Stimulated activated CD4-positive, alpha-beta T cell treated with anti-CD3 and anti-CD28 coated beads, Interleukin-2, amount 100 ng/mL, for 24 hours (primary cell): ENCODE results near the gene PAX3.

ENCODE experiments used
- DNase-seq, 2 donors: peaks; one replicate each; pipeline ENCODE4 v3.0.0-alpha.2; 2020

PAX3 gene

DNA sequence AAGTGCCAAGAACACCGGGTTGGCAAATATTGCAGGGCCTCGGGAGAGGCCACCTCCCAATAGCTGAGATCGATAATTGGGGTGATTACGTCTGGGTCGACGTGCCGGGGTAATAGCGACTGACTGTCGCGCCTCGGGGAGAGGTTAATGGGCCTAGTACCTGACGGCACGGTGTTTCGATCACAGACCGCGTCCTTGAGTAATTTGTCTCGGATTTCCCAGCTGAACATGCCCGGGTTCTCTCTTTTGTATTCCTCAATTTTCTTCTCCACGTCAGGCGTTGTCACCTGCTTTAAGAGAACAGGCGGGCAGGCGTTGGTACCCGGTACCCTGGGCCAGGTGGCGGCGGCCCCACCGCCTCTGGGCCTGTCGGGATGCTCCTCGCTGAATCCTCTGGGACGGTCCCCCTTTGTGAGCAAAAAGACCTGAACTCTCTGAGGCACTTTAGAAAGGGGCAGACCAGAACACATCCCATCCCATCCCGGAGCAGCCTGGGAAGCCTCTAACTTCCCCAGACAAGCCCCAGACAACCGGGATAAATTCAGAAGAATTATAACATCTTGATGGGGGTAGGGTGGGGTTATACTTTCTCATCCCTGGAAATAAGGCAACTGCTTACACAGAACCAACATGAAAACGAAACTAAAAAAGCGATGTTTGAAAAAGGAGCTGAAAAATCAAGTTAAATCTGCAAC, 3.3 kb downstream of the PAX3 start:
- no peak for DNase-seq

DNA sequence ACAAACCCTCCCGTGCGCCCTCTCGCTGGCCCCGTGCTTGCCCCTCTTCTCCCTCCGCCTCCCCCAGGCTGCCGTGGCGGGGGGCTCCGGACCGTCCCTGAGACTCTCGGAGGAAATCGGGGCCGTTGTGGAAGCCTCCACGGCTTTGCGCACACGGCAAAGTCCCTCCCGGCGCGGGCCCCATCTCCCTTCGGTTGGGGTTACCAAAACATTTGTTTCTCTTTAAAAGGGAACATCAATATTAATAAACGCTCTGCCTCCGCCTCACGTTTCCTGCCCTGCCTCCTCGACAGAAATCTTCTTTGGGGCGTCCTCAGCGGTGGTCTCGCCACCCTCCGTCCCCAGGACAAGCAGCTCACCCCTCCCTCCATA, 3.8 kb downstream of the PAX3 start:
- DNase-seq = no peak

DNA sequence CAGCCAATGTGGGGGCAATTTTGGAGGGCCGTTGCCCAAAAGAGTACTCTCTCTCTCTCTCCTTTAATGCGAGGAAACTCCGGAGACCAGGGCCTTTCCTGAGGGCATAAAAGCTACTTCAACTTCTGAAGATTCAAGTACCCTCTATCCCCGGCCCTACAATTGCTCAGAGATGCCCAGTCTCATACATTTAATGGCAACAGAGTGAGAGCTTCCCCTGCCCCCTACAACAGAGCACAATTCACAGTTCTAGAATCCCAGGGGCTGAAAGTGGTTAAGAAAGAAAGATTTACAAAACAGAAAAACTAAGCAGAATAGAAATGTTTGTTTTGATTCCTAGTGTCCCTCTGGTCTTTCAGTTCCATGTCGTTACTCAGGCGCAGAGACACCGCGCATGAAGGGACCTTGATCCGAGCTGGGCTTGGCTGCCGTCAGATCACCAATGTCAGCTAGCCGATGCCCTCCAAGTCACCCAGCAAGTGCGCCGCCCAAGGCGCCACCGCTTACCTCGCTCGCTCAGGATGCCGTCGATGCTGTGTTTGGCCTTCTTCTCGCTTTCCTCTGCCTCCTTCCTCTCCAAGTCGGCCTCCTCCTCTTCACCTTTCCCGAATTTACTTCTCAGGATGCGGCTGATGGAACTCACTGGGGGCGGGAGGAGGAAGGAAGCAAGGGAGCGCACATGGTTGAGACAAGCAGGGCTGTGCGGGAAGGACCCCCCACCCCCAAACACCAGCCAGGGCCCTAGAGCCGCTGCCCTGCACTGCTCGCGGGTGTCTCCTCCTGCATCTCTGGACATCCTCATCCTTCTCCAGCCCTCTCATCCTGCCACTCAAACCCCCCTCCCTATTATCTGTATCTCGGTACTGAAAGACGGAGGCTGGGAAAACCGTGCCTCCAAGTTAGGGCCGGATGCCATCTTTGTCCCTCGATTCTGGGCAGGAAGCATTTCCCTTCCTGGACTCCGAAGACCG, 4.9 kb downstream of the PAX3 start:
- DNase-seq = no peak

DNA sequence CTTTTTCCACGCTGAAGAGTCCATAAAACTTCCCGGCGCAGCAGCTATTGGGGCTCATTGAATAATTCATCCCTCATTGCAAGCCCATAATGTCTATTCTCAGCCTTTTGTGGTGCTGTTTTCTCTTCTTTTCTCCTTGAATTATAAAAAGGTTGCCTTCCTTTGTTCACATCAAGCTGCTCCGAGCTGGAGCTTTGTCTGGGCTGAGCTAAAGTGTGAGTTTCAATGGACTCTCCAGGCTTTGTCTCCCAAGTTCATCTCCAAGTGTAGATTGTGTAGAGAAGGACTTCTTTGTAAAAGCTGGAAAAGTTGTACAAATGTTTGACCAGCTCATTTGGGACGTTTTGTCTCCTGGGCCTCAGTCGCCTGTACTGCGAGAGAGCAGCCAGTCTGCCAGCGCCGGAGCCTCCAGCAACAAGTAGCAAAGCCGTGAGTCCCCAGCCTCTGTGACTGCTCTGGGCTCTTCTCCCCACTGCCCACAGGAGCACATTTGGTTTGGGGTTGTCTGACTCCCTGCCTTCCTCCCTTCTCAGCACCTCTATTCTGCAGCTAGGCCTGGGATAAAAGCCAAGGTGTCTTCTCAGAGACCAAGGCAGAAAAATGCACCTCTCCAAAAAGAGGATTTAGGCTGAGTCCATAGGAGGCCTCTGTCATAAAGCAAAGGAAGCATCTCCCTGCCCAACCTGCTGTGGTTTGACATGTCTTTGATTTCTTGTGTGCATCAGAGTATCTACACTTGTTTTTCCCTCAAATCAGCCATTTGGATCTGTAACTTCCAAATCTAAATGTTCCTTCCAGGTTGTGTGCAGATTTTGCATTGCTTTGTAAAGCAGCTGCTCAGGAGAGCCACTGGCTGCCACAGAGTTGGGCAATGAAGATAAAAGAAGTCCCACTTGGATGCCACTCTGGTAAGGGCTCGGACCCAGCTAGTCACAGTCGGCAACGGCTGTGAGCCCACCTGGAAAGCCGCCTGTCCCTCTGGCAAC, 6.4 kb downstream of the PAX3 start:
- DNase-seq = no peak

DNA sequence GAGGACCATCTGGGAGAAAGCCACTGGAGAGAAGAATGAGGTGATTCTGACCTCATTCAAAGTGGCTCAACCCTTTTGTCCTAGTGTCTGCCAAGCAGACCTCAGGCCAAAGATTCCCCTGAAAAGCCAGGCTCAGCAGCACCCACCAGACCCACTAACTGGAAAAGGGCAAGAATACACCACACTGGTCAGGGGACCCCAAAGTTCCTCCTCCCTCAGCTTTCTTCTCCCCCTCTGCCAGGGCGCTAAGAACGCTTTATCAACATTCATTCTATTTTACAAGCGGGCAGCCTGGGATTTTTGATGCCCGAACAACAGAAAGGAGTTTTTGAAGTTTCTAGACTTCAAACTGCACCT, 7.3 kb downstream of the PAX3 start:
- DNase-seq = no peak

DNA sequence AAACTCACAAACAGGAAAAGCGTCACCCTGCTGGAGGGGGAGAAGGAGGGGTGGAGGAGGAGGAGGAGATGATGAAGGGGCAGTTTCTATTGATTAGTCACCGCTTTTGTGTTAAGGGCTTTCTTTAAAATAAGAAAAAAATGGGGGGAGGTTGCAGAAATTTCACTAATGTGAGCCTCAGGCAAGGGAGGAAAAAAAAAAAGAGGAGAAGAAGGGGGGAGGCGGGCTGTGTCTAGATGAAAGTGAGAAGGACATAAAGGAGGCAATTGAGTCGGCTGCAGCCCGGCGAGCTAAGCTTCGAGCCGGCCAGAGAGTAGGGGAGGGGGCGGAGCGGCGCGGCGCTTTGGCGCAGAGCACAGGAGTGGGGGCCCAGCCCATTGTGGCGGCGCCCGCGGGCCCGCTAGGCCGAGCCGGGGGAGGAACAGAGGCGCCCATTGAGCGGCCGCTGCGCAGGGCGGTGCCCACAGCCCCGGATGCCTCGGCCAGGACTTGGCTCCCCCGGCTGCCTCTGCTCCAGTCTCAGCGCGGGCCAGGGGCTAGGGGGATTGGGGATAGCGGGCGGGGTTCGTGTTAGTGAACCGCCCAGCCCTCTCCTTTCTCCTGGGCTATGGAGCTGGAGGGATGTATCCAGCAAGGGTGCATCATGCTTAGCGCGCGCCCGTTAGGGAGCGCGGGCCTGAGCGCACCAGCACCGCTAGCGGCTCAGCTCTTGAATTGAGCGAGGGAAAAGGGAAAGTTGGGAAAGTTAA, 7.9 kb downstream of the PAX3 start:
- DNase-seq = no peak

DNA sequence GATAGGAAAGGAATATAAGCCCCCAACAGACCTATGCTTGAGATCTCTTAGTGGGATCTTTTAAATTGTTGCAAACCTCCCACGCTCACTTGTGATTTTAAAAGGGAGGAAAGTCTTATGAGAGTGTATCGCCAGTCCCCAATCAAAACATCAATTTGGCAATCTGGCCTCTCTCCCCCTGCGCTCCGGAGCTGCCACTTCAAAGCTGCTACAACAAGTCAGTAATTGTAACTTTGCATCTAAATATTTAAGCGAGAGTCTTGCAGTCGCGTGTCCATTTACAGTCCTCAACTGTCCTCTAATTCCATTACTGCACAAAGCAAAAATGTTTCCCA, 8.4 kb downstream of the PAX3 start:
- no peak for DNase-seq

DNA sequence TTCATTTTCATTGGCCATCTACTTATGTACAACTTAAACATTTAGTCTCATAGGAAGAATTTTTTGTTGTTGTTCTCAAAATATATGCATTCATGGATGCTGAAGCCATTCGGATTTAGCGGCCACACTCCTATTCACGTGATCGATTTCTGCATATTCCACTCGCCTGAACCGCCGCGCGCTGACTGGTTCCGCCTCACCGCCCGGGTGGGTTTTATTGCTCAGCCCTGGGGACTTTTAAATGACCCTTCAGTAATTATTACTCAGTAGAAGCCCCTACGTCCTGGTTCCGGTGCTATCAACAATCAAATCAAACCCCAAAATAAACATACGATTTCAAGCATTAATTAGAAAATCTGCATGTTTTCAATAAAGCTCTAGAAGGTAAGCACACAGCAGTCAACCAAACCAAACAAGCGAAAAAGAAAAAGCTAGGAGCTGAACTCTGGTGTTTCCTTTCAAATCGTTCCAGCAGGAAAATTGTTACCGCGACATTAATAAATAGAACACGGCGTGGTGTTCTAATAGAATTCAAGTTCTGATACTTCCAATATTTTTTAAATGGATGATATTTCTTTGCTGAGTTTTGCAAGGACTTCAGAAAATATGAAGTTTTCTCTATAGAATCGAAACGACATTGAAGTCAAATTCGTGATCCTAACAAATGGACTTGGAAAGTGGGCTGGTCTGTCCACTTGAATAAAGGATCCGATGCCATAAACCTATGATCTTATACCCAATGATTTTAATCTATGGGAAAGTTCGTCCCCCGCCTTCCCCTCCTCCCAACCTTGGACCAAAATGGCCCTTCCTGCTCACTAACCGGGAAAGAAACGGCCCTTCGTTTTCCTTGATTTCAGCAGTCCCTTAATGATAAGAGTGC, 9.3 kb downstream of the PAX3 start:
- DNase-seq = no peak

DNA sequence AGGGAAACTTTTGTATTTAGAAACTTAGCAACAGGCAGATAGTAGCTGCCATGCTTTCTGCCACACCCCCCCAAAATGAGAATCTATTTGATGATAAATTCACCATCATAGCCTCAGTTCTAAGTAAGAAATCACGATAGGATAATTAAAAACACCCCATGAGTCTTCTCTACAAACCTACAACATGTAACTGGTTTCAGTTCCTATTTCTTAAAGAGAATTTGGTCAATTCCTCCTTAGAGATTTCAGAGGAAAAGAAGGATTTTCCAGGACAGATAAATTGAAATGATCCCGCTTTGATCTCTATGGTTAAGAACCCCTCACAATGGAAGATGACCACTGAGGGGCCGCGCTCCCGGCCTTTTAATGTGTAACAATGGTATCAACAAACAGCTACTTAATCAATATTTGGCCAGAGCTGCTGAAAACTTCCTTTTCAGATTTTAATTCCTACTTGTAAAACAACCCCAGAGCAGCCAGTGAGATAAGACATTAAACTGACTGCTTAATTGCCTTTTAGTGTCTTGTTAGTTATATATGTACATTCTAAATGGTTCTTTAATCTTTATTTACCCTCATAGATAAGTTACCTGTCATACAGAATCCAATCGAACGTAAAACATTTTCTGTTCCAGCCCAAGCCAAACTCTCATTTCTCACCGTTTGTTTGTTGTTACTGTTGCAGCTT, 10.1 kb downstream of the PAX3 start:
- no peak for DNase-seq

DNA sequence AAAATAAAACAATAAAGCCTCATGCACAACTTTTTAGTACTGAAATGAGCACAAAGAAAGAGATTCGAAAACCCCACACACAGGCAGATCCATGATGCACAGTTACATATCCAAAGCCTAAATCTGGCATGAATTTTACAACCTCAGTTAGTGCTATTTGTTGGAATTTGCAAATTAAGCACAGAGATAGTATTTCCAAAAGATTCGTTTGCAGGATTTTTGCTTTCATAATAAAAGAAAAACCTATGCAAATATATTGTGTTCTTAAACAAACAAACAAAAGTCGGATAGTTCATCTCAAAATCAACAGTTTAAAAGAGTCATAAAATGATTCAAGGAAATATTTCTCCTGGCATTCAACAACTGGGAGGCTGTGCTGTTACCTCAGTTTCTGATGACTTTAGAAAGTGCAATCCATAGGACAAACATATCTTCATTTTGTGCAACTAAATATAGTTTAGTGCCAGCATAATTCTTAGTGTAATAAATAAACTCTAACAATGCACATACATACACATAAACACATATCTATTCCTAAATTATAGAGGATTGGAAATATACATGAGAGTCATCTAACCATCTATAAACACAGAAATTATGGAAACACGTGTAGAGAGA, 10.8 kb downstream of the PAX3 start:
- DNase-seq = no peak

DNA sequence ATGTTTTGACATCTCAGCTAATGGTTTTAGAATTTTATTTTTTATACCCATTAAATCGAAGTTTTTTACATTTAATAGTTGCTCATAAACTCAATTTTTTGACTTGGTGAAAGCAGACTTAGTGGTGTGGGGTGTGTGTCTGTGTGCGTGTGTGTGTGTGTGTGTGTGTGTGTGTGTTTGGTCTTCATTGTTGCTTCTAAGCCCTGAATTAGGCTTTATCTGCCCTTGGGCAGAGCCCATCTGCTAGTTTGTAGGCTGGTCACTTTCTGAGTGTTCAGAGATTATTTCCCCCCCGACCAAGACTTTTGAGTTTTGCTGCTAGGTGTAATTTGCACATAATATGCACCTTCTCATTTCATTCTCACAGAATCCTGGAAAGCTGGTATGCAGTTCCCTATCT, 14.3 kb downstream of the PAX3 start:
- no peak for DNase-seq

DNA sequence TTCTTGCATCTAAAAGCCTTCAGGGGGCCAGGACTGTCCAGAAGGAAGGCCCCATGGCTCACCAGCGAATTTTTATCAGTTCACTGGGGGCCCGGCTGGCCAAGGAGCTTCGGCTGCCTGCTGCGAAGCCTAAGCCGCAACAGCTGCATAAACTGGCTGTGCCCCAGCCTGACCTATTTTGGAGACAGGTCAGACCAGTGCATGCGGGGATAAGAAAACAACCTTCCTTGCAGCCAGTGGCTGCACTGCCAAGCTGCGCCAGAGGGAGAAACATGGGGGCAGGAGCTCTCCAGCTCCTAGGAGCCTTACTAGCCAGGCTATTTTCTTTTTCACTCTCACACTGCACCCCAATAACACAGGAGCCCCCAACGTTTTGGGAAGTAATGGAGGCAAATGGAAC, 15.2 kb downstream of the PAX3 start:
- DNase-seq = no peak

DNA sequence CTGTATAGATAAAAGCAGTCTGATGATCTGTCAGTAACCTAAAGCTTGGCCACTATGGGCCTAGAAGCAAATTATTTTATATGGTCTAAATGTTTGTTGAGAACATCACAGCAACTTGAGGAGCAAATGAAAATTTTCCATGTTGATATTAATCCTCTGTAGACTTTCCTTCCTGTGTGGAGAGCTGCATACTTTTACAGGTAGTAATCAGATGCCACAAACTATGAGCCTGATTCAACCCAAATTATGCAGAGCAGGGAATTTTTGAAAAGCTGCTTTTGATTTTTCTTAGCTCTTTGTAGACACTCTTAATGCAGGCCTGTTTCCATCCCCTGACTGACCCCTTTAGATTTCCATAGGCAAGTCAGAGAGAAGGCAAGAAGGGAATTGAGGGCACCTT, 17.3 kb downstream of the PAX3 start:
- DNase-seq = no peak

DNA sequence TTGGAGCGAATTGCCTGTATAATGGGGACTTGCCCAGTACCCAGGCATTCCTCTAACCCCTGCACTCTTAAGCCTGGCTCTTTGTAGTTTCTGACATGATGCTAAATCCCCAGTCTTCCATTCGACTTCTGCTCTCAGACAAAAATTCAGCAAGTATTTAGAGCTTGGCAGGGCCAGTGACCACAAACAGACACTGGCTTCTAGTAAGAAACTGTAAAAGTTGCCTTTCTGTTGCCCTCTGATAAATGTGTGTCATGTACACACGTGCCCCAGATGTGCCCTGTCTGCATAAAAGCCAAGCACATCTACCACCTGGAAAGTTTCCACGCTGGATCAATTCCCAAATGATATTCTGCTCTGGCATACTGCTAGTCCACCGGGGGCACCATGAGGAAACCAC, 18.0 kb downstream of the PAX3 start:
- no peak for DNase-seq

DNA sequence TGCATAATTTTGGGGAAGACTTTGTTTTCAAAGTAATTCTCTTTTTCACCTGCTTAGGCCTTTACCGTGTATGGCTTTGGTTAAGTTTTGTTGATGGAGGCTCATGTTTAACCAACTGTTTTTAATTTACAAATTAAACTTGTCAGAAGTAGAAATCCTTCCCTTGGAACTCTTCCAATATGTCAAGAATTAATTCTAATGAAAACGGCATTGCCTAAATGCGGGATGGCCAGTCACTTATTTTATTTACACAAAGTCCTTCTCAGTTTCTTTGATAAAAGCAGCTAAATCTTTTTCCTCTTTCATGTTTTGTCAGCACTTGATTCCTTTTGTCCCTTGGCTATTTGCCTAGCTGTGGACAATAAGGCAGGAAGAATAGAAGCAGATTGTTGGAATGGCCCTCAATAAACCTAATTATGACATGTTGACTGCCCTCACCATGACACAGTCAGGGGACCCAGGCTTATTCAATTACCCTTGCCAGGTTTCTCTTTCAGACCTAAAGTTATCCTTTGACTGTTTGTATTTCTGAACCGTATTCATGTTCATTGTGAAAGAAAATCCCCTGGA, 26.3 kb downstream of the PAX3 start:
- no peak for DNase-seq

DNA sequence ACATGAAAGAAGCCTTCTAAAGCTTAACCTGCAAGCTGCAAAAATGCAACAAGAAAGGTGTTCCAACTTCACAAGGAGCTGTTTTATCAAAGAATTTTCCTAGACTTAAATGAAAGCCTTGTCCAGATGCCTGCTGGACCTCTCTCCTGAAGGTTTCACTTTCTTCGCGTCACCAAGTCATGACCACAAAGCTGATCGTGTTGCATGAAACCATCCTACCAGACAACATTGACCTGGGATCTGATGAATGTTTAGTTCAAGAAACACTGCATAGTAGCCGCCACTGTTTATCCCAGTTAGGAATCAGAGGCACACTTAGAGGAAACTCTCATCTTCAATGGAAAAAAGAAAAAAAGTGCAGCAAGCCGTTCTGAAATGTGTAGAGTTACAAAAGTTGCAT, 26.9 kb downstream of the PAX3 start:
- DNase-seq = no peak

DNA sequence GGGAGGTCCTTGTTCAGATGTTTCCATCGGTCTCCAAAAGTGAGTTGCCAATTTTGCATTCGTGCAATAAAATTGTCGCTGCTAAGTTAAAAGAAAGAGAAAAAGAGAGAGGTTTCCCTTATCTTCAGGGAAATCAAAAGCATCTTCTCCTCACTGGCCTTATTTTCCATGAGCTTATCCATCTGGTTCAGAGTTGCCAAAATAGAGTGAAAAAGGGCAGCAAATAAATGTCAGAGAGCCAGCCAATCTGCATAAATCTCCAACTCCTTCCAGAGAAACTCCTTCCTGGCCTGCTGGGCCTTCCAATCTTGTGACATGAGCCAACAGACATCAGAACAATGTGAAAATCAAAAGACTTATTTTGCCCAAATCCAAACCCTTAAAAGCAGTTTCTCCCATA, 28.4 kb downstream of the PAX3 start:
- DNase-seq = no peak

DNA sequence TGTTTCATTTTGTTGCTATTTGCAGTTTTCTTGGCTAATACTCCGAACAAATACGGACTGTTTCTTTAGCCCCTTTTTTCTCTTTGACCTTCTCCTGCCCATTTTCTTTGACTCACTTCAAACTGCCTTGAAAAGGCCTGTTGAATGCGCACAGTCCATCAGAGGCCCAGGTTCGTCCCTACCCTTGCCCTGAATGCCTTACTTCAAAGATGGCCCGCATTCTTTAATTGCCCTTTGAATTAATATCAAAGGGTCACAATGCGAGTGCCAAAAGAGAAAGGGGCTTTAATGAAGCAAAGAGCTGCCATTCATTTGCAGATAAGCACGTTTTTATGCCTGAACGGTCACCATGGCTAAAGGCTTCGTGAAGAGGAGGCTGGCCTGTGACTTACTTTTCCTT, 29.7 kb downstream of the PAX3 start:
- no peak for DNase-seq

DNA sequence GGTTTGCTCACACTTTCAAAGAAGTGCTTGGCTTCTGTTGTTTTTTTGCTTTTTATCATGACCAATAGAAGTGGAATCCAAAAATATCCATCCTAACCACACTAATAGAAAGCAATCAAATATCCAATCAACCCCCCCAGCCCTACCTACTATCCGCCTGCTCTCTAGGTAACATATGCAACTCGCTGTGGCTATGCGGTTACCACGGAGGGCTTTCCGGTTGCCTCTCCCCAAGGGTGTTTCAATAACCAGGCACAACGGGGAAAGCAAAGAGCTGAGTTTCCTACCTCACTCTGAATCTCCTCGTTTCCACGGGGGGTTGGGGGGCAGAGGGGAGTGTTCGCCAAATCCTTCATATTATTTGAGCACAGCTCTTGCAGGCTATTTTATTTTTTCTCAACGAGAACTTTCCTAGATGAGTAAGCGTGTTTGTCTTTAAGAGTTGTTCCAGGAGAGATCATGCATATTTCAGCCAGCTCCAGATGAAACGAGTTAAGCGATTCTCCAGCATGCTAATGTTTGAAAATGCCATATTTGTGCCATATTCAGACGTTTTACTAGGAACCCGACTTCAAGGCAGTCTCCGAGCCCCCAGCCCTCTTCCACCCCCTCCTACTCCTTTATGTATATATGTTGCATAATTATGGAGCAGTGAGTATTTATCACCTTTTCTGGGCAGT, 30.3 kb downstream of the PAX3 start:
- DNase-seq = no peak
